Activated CD4-positive, alpha-beta T cell treated with anti-CD3 and anti-CD28 coated beads, Interleukin-2, amount 50 U/mL, for 4 hours (primary cell): Measurements from ENCODE around the gene INPP5D.
A peak's percentile ranks its signal among the peaks of the same experiment; 100 is the strongest.
"Not testable (repeated sequence)": the region's sequence is repeated elsewhere in the genome, so short reads cannot be mapped to it uniquely, and the experiment has no call there.

Experiments
- DNase-seq, 2 experiments: peaks; one replicate each; pipeline ENCODE4 v3.0.0-alpha.2; 2020

INPP5D gene

GRCh38 chr2:233033672-233034071 lies 26.5 kb upstream of the INPP5D start:
- no peak for DNase-seq

- DNase-seq, result no peak
Observed at GRCh38 chr2:233034091-233034882, 25.9 kb upstream of the INPP5D start.

- no peak for DNase-seq
Observed at GRCh38 chr2:233035426-233036161, 24.5 kb upstream of the INPP5D start.

GRCh38 chr2:233036162-233036838 lies 23.8 kb upstream of the INPP5D start:
- DNase-seq, result no peak

- no peak for DNase-seq
Observed at GRCh38 chr2:233037078-233037477, 23.1 kb upstream of the INPP5D start.

- DNase-seq, result no peak
Observed at GRCh38 chr2:233039212-233039845, 20.8 kb upstream of the INPP5D start.

- DNase-seq, result no peak
Observed at GRCh38 chr2:233039846-233040530, 20.2 kb upstream of the INPP5D start.

- DNase-seq, result no peak
Observed at GRCh38 chr2:233040571-233040970, 19.6 kb upstream of the INPP5D start.

- DNase-seq, result no peak
Observed at GRCh38 chr2:233041722-233042323, 18.3 kb upstream of the INPP5D start.

GRCh38 chr2:233042549-233042948 lies 17.6 kb upstream of the INPP5D start:
- no peak for DNase-seq

- no peak for DNase-seq
Observed at GRCh38 chr2:233044974-233045605, 15.1 kb upstream of the INPP5D start.

GRCh38 chr2:233047206-233047605 lies 12.9 kb upstream of the INPP5D start:
- DNase-seq, result no peak

GRCh38 chr2:233047667-233048066 lies 12.5 kb upstream of the INPP5D start:
- no peak for DNase-seq

- no peak for DNase-seq
Observed at GRCh38 chr2:233048569-233049193, 11.5 kb upstream of the INPP5D start.

GRCh38 chr2:233049194-233049761 lies 10.9 kb upstream of the INPP5D start:
- no peak for DNase-seq

GRCh38 chr2:233051241-233052149 lies 8.6 kb upstream of the INPP5D start:
- DNase-seq, result no peak

GRCh38 chr2:233052517-233052916 lies 7.6 kb upstream of the INPP5D start:
- not testable (repeated sequence) for DNase-seq

GRCh38 chr2:233053928-233054784 lies 6.0 kb upstream of the INPP5D start:
- DNase-seq, result peak; percentile 65 to 71

- DNase-seq, result no peak
Observed at GRCh38 chr2:233055362-233055761, 4.8 kb upstream of the INPP5D start.
